Esophagus muscularis mucosa (tissue), 4 donors: ENCODE measurements around the gene DOLPP1.

ENCODE experiments used
- CTCF ChIP-seq, 3 experiments: fragments of 200-600 bp in 2 of 3; fragments of 450-650 bp in 1 of 3; sonication (generic) in 2 of 3; IDR thresholded peaks; one replicate each; pipeline ENCODE4 v1.5.1; 2017 to 2019; ENCODE audit warnings: antibody characterized with exemption in 3 of 3, mild to moderate bottlenecking in 2 of 3, moderate library complexity in 1 of 3
- EP300 ChIP-seq: sonication (generic); formaldehyde crosslinking; IDR thresholded peaks from one replicate; pipeline ENCODE4 v1.6.1; 2017; ENCODE audit warnings: antibody characterized with exemption
- POLR2A ChIP-seq: fragments of 450-650 bp; IDR thresholded peaks from one replicate; pipeline ENCODE4 v1.6.1; 2017; ENCODE audit warnings: antibody characterized with exemption, moderate library complexity, mild to moderate bottlenecking, low read depth
- POLR2AphosphoS5 ChIP-seq, 2 donors: sonication (generic); formaldehyde crosslinking; IDR thresholded peaks; one replicate each; pipeline ENCODE4 v1.6.1; 2017; ENCODE audit warnings: antibody characterized with exemption in 2 of 2

DNA sequence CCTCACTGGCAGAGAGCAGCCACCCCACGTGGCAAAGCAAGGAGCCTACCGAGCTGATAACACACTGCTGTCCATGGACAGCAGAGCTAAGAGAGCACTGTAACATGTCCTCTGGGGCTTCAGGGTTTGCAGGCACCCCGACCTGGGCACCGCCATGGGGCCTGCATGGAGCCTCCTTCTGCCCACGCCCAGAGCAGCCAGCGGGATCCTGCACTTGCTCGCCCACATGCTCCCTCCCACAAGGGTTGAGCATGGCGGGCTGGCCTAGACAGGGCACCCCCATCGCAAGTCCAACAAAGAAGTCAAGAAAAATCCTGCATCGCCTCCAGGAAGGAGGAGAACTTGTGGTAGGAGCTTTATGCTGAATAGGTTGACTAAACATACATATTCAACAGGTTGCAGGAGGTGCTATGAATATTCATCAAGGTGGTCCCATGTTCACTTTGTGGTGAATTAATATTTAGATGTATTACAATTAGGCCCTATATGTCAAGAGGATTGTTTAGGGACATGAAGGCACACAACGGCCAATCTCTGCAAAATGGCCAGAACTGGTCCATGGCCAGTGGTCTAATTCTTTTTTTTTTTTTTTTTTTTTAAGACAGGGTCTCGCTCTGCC lies 48.3 kb upstream of the DOLPP1 start:
- TF ChIP-seq CTCF (IDR thresholded peaks at IDR 0.05) (no peak), POLR2AphosphoS5 (IDR thresholded peaks at IDR 0.05) (no peak), POLR2A (no peak), EP300 (no peak)
